COR-L47 (cell line): ENCODE measurements around the gene UBAP2L.
"Not testable (repeated sequence)": the region's sequence is repeated elsewhere in the genome, so short reads cannot be mapped to it uniquely, and the experiment has no call there.

Source experiments
- DNase-seq: peaks from one replicate; lab custom pipeline; 2025; lab: John Stamatoyannopoulos, UW

Gene UBAP2L

DNA sequence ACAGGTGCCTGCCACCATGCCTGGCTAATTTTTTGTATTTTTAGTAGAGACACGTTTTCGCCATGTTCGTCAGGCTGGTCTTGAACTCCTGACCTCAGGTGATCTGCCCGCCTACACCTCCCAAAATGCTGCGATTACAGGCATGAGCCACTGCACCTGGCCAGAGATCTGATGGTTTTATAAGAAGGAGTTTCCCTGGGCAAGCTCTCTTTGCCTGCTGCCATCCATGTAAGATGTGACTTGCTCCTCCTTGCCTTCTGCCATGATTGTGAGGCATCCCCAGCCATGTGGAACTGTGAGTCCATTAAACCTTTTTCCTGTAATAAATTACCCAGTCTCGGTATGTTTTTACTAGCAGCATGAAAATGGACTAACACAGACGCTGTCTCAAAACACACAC is 88.4 kb downstream of the UBAP2L start:
- not testable (repeated sequence) for DNase-seq

DNA sequence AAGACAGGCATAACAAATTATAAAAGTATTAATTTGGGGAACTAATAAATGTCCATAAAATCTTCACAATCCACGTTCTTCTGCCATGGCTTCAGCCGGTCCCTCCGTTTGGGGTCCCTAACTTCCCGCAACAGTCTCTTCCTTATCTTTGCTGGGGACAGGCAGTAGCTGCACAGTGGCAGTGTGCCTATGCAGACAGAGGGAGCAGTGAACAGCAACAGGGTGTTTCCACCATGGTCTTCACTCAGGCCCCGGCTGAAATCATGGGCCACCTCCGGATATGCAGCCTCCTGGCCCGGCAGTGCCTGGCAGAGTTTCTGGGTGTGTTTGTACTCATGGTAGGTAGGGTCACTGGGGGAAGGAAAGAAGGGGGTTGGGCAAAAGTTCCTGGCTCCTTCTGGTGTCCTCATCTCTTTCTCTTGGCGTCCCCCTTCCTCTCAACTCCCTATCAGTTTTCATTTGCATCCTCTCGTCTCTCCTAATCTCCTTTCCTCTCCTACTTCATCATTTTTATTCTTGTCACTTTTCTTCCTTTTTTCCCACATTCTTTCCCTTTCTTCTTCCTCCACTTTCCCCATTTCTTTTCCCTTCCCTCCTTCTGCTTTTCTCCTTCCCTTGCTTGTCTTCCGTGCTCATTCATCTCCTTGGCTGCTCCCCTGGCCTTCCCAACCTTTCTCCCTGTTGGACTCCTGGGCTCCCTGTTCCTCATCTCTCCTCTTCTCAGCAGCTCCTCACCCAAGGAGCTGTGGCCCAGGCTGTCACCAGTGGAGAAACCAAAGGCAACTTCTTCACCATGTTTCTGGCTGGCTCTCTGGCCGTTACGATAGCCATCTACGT is 91.7 kb downstream of the UBAP2L start:
- DNase-seq = not testable (repeated sequence)

DNA sequence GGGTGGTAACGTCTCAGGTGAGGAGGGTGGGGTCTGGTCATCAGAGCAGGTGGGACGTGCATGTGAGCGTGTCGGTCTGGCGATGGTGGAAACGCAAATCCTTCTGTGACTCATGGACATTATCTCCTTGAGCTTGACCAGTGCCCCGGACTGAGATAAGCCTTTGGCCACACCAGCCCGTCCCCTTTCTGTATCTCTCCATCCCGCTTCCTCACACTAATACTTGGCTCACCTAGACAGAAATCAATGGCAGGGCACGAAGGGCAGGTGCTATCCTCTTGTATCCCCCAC is 92.3 kb downstream of the UBAP2L start:
- DNase-seq = no peak

DNA sequence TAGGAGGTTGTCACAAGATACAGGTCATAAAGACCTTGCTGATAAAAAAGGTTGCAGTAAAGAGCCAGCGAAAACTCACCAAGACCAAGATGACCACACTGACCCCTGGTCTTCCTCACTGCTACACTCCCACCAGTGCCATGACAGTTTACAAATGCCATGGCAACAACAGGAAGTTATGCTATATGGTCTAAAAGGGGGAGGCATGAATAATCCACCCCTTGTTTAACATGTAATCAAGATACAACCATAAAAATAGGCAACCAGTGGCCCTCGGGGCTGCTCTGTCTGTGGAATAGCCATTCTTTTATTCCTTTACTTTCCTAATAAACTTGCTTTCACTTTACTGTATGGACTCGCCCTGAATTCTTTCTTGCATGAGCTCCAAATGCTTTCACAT is 93.5 kb downstream of the UBAP2L start:
- not testable (repeated sequence) for DNase-seq

DNA sequence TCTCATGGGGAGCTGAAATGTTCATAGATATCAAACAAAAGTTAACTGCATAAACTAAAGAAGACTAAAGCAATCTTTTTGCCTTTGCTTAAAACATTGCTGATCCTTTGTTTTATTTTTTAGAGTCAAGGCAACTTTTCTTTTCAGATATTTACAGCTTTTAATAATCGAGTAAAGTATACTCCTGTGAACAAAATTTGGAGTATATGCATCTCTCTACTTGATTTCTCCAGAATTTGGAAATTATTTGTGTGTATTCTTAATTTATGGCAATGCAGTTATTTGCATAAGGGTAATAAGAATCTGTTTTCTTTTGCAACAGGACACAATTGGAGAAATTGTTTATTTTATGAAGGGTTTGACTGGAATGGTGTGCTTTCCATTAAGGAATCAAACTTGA is 95.9 kb downstream of the UBAP2L start:
- DNase-seq = no peak

DNA sequence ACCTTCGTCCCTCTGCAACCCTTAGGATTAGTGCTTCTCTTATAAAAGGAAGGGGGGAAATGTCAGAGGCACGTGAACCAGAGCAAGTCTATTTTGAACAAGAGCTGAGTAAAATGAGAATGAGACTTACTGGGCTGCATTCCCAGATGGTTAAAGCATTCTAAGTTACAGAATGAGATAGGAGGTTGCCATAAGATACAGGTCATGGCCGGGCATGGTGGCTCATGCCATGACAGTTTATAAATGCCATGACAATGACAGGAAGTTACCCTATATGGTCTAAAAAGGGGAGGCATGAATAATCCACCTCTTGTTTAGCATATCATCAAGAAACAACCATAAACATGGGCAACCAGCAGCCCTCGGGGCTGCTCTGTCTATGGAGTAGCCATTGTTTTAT is 97.6 kb downstream of the UBAP2L start:
- no peak for DNase-seq
